Smooth muscle cell (in vitro differentiated cells): ENCODE data around the gene CEBPE. TPM values are rescaled to one million over a fixed set of nuclear protein-coding genes. Genes with fewer than 3 reads are reported as not detected.

Experiments
- DNase-seq: peaks from one replicate; lab custom pipeline; 2025; ENCODE audit not compliant: unreplicated experiment; lab: John Stamatoyannopoulos, UW
- H2AFZ ChIP-seq: fragments of 200-600 bp; sonication (generic); 2 replicates; pipeline ENCODE4 v1.6.0; 2016; ENCODE audit warnings: antibody characterized with exemption, low read depth, mild to moderate bottlenecking
- H3F3A ChIP-seq: fragments of 200-600 bp; sonication (generic); 2 replicates; pipeline ENCODE4 v1.6.0; 2017; ENCODE audit warnings: antibody characterized with exemption, low read depth
- H3K27ac ChIP-seq: fragments of 200-600 bp; sonication (generic); 2 replicates; pipeline ENCODE4 v1.5.1; 2016; ENCODE audit warnings: low read depth, mild to moderate bottlenecking
- H3K27me3 ChIP-seq: fragments of 200-600 bp; sonication (generic); 2 replicates; pipeline ENCODE4 v1.6.1; 2016; ENCODE audit warnings: low read depth, mild to moderate bottlenecking
- H3K36me3 ChIP-seq: fragments of 200-600 bp; sonication (generic); 2 replicates; pipeline ENCODE4 v1.5.1; 2016; ENCODE audit warnings: low read depth
- H3K4me1 ChIP-seq: fragments of 200-600 bp; sonication (generic); 2 replicates; pipeline ENCODE4 v1.5.1; 2016; ENCODE audit warnings: low read depth
- H3K4me2 ChIP-seq: fragments of 200-600 bp; sonication (generic); 2 replicates; pipeline ENCODE4 v1.6.0; 2016; ENCODE audit warnings: mild to moderate bottlenecking
- H3K4me3 ChIP-seq: fragments of 200-600 bp; sonication (generic); 2 replicates; pipeline ENCODE4 v1.5.1; 2016; ENCODE audit warnings: mild to moderate bottlenecking
- H3K79me2 ChIP-seq: fragments of 200-600 bp; sonication (generic); 2 replicates; pipeline ENCODE4 v1.6.0; 2016; ENCODE audit warnings: low read depth, mild to moderate bottlenecking
- H3K9ac ChIP-seq: fragments of 200-600 bp; sonication (generic); 2 replicates; pipeline ENCODE4 v1.6.0; 2016; ENCODE audit warnings: low read depth
- H3K9me3 ChIP-seq: fragments of 200-600 bp; sonication (generic); replicated peaks from 2 replicates; pipeline ENCODE4 v1.5.1; 2016; ENCODE audit warnings: low read depth
- H4K20me1 ChIP-seq: fragments of 200-600 bp; sonication (generic); 2 replicates; pipeline ENCODE4 v1.6.0; 2016; ENCODE audit warnings: low read depth
- CTCF ChIP-seq: fragments of 200-600 bp; sonication (generic); IDR thresholded peaks from 2 replicates; pipeline ENCODE4 v1.5.1; 2017; ENCODE audit warnings: borderline replicate concordance, mild to moderate bottlenecking, antibody characterized with exemption; ENCODE audit not compliant: insufficient read depth, poor library complexity, severe bottlenecking
- WGBS: methylation state at CpG from one replicate; pipeline ENCODE4 v1.1.7; 2016; ENCODE audit warnings: low lambda C conversion rate; 5-methylcytosine and 5-hydroxymethylcytosine counted together
- polyA plus RNA-seq: library from polyadenylated mRNA; unstranded; fragments of >200 nt; fragmentation: Nextera tagmentation; extraction: Ambion mirVana; gene quantifications from 2 replicates; pipeline ENCODE4 v1.2.1, GENCODE V29; 2016
- total RNA-seq: library from RNA; depleted of rRNA; stranded (reverse); fragments of >200 nt; gene quantifications from 2 replicates; pipeline ENCODE4 v1.2.3, GENCODE V29; 2014

CEBPE gene
- total and polyA plus RNA-seq, 2 experiments from 2014 or later = not detected

GRCh38 chr14:23102801-23103200 lies 16.3 kb downstream of the CEBPE start:
- no peaks in the 10 kb centered on the region for H3K4me1 ChIP-seq
- H3K79me2 ChIP-seq = peaks cover 14% of the 10 kb centered on the region
- no peak overlapping the region for H3K27ac ChIP-seq
- WGBS = 88% methylated on average over 2 of the region's 2 CpGs
- DNase-seq = no peak
- no peak overlapping the region for H3K4me2 ChIP-seq
- peaks cover 16% of the 10 kb centered on the region for H4K20me1 ChIP-seq
- no peaks in the 10 kb centered on the region for H3K9me3 ChIP-seq
- no peak overlapping the region for H3K4me3 ChIP-seq
- H3K9ac ChIP-seq = no peak overlapping the region
- no peaks in the 10 kb centered on the region for H3K27me3 ChIP-seq
- TF ChIP-seq CTCF = no peak
- H3F3A ChIP-seq = no peaks in the 10 kb centered on the region
- no peak overlapping the region for H2AFZ ChIP-seq
- peaks cover 5% of the 10 kb centered on the region for H3K36me3 ChIP-seq

GRCh38 chr14:23101986-23102625 lies 16.9 kb downstream of the CEBPE start:
- no peak overlapping the region for H3K27ac ChIP-seq
- peaks cover 23% of the 10 kb centered on the region for H4K20me1 ChIP-seq
- peaks cover 5% of the 10 kb centered on the region for H3K36me3 ChIP-seq
- no peaks in the 10 kb centered on the region for H3K27me3 ChIP-seq
- 92% methylated on average over 10 of the region's 10 CpGs for WGBS
- H3K9me3 ChIP-seq = no peaks in the 10 kb centered on the region
- H3K4me1 ChIP-seq = no peaks in the 10 kb centered on the region
- no peak for TF ChIP-seq CTCF
- H3K4me3 ChIP-seq = no peak overlapping the region
- no peak overlapping the region for H3K9ac ChIP-seq
- peaks cover 21% of the 10 kb centered on the region for H3K79me2 ChIP-seq
- no peak for DNase-seq
- H3K4me2 ChIP-seq = no peak overlapping the region
- no peak overlapping the region for H2AFZ ChIP-seq
- H3F3A ChIP-seq = no peaks in the 10 kb centered on the region

GRCh38 chr14:23101213-23101970 lies 17.7 kb downstream of the CEBPE start:
- H3K36me3 ChIP-seq = peaks cover 5% of the 10 kb centered on the region
- no peak overlapping the region for H3K9ac ChIP-seq
- H3K4me1 ChIP-seq = no peaks in the 10 kb centered on the region
- H4K20me1 ChIP-seq = peaks cover 29% of the 10 kb centered on the region
- H3F3A ChIP-seq = no peaks in the 10 kb centered on the region
- H3K4me3 ChIP-seq = no peak overlapping the region
- no peaks in the 10 kb centered on the region for H3K9me3 ChIP-seq
- 90% methylated on average over 6 of the region's 6 CpGs for WGBS
- H2AFZ ChIP-seq = no peak overlapping the region
- no peak for TF ChIP-seq CTCF
- H3K4me2 ChIP-seq = no peak overlapping the region
- peaks cover 28% of the 10 kb centered on the region for H3K79me2 ChIP-seq
- H3K27me3 ChIP-seq = no peaks in the 10 kb centered on the region
- no peak overlapping the region for H3K27ac ChIP-seq
- DNase-seq = no peak
